ENCODE measurements around the gene FGGY.

DNA sequence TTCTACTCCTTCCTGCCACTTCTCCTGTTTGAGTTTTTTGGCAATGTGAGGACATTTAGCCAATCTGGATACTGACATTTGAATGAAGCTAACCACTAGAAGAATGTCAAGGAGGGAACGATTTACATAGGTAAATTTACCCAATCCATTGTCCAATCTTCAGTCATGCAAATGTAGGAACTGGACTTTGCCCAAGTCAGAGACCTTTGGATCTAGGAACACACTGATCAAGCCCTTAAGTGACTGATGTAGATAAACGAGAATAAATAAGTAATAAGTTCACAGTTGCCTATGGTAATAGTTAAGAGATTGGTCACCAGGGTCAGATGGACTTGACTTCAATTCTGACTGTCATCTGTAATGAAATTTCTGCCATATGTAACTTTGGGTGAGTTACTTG lies 177.6 kb downstream of the FGGY start:
- TF ChIP-seq, protein P1, sequence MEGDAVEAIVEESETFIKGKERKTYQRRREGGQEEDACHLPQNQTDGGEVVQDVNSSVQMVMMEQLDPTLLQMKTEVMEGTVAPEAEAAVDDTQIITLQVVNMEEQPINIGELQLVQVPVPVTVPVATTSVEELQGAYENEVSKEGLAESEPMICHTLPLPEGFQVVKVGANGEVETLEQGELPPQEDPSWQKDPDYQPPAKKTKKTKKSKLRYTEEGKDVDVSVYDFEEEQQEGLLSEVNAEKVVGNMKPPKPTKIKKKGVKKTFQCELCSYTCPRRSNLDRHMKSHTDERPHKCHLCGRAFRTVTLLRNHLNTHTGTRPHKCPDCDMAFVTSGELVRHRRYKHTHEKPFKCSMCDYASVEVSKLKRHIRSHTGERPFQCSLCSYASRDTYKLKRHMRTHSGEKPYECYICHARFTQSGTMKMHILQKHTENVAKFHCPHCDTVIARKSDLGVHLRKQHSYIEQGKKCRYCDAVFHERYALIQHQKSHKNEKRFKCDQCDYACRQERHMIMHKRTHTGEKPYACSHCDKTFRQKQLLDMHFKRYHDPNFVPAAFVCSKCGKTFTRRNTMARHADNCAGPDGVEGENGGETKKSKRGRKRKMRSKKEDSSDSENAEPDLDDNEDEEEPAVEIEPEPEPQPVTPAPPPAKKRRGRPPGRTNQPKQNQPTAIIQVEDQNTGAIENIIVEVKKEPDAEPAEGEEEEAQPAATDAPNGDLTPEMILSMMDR (IDR thresholded peaks at IDR 0.05) = no peak
- no peak for TF ChIP-seq POLR2A (IDR thresholded peaks at IDR 0.05)
- TF ChIP-seq EP300 (IDR thresholded peaks at IDR 0.05) = no peak
